Measurements from ENCODE around the gene CDK5R2. TPM values are rescaled to one million over a fixed set of nuclear protein-coding genes. Genes with fewer than 3 reads are reported as not detected.
"Not testable (repeated sequence)": the region's sequence is repeated elsewhere in the genome, so short reads cannot be mapped to it uniquely, and the experiment has no call there.

CDK5R2 gene
- total RNA-seq, 2 donors from 2014 or later = 0.81 to 0.95 TPM

DNA sequence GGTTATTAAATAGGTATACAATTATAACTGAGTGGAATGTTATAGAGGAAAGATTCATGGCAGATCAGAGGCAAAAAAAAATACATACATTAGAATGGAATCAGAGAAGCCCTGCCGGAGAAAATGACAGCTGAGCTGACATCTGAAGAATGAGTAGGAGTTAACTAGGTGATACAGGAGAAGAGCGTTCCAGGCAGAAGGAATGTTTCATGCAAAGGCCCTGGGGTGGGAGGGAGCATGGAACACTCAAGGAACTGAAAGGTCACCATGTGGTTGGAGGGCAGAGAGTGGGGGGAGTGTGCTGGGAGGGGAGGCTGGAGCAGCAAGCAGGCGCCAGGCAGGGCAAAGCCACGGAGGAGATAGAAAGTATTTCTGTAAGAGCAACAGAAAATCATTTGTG lies 31.6 kb upstream of the CDK5R2 start:
- Histone ChIP-seq H3K4me1 (ENCODE audit: control insufficient read depth, insufficient read depth, low read length) (no peaks in the 10 kb centered on the region), H3K4me3 (ENCODE audit: low read length) (no peak overlapping the region), H3K9me3 (ENCODE audit: control insufficient read depth, low read length) (peaks cover 11% of the 10 kb centered on the region), H3K36me3 (ENCODE audit: control insufficient read depth, insufficient read depth, low read length) (no peaks in the 10 kb centered on the region), H3K9ac (ENCODE audit: extremely low read depth, low read length, poor library complexity, severe bottlenecking) (no peak overlapping the region), H3K27ac (ENCODE audit: low read depth, low read length) (no peak overlapping the region), H3K27me3 (ENCODE audit: control insufficient read depth, insufficient read depth, low read length, poor library complexity, severe bottlenecking) (no peaks in the 10 kb centered on the region)
- no peak for DNase-seq
- Mint-ChIP-seq H3K4me3 (no peak overlapping the region), H3K27ac (no peak overlapping the region), H3K4me1 (no peaks in the 10 kb centered on the region), H3K36me3 (ENCODE audit: low read depth) (peaks cover 4% of the 10 kb centered on the region), H3K9me3 (peaks cover 45% of the 10 kb centered on the region), H3K27me3 (ENCODE audit: insufficient read depth) (peaks cover 27% of the 10 kb centered on the region)
- 74 to 88% methylated on average over 3 to 4 of the region's 4 CpGs for WGBS, 2 experiments (ENCODE audit: insufficient coverage in 1 of 2, insufficient read length in 1 of 2)
- TF ChIP-seq CTCF (conservative IDR thresholded peaks at IDR 0.05) = no peak

- H3K9me3 ChIP-seq (ENCODE audit: control insufficient read depth, low read length); DNase-seq; H3K36me3 Mint-ChIP-seq (ENCODE audit: low read depth); H3K4me3 Mint-ChIP-seq; H3K36me3 ChIP-seq (ENCODE audit: control insufficient read depth, insufficient read depth, low read length); H3K9ac ChIP-seq (ENCODE audit: extremely low read depth, low read length, poor library complexity, severe bottlenecking); H3K27ac ChIP-seq (ENCODE audit: low read depth, low read length); H3K4me3 ChIP-seq (ENCODE audit: low read length); H3K4me1 ChIP-seq (ENCODE audit: control insufficient read depth, insufficient read depth, low read length); H3K27ac Mint-ChIP-seq; H3K4me1 Mint-ChIP-seq: not testable (repeated sequence)
- WGBS, 2 experiments (ENCODE audit: insufficient coverage in 1 of 2, insufficient read length in 1 of 2) = 72 to 89% methylated on average over 3 to 4 of the region's 10 CpGs
- Mint-ChIP-seq H3K27me3 (ENCODE audit: insufficient read depth) (peaks cover 49% of the 10 kb centered on the region), H3K9me3 (peaks cover 27% of the 10 kb centered on the region)
- H3K27me3 ChIP-seq (ENCODE audit: control insufficient read depth, insufficient read depth, low read length, poor library complexity, severe bottlenecking) = peaks cover 18% of the 10 kb centered on the region
Measured at GRCh38 chr2:218930488-218930887, 29.0 kb upstream of the CDK5R2 start.

DNA sequence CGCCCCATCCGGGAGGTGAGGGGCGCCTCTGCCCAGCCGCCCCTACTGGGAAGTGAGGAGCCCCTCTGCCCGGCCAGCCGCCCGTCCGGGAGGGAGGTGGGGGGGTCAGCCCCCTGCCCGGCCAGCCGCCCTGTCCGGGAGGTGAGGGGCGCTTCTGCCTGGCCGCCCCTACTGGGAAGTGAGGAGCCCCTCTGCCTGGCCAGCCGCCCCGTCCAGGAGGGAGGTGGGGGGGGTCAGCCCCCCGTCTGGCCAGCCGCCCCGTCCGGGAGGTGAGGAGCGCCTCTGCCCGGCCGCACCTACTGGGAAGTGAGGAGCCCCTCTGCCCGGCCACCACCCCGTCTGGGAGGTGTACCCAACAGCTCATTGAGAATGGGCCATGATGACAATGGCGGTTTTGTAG lies 27.7 kb upstream of the CDK5R2 start:
- peaks cover 27% of the 10 kb centered on the region for H3K9me3 Mint-ChIP-seq
- H3K4me3 Mint-ChIP-seq; H3K36me3 Mint-ChIP-seq (ENCODE audit: low read depth); H3K4me1 Mint-ChIP-seq; H3K9ac ChIP-seq (ENCODE audit: extremely low read depth, low read length, poor library complexity, severe bottlenecking); H3K4me1 ChIP-seq (ENCODE audit: control insufficient read depth, insufficient read depth, low read length); H3K36me3 ChIP-seq (ENCODE audit: control insufficient read depth, insufficient read depth, low read length); H3K27ac ChIP-seq (ENCODE audit: low read depth, low read length); H3K9me3 ChIP-seq (ENCODE audit: control insufficient read depth, low read length); H3K4me3 ChIP-seq (ENCODE audit: low read length); H3K27ac Mint-ChIP-seq; DNase-seq: not testable (repeated sequence)
- WGBS, 2 experiments (ENCODE audit: insufficient coverage in 1 of 2, insufficient read length in 1 of 2) = 89% methylated on average over 13 of the region's 25 CpGs; no CpG with 5 or more reads in 1 of the 2 experiments
- peaks cover 61% of the 10 kb centered on the region for H3K27me3 Mint-ChIP-seq (ENCODE audit: insufficient read depth)
- H3K27me3 ChIP-seq (ENCODE audit: control insufficient read depth, insufficient read depth, low read length, poor library complexity, severe bottlenecking) = peaks cover 30% of the 10 kb centered on the region

- Histone ChIP-seq H3K27ac (ENCODE audit: low read depth, low read length) (no peak overlapping the region), H3K9ac (ENCODE audit: extremely low read depth, low read length, poor library complexity, severe bottlenecking) (no peak overlapping the region), H3K9me3 (ENCODE audit: control insufficient read depth, low read length) (no peaks in the 10 kb centered on the region), H3K4me3 (ENCODE audit: low read length) (no peak overlapping the region), H3K4me1 (ENCODE audit: control insufficient read depth, insufficient read depth, low read length) (no peaks in the 10 kb centered on the region), H3K36me3 (ENCODE audit: control insufficient read depth, insufficient read depth, low read length) (no peaks in the 10 kb centered on the region), H3K27me3 (ENCODE audit: control insufficient read depth, insufficient read depth, low read length, poor library complexity, severe bottlenecking) (peaks cover 15% of the 10 kb centered on the region)
- no peak overlapping the region for H3K27ac Mint-ChIP-seq
- H3K4me3 Mint-ChIP-seq = no peak overlapping the region
- no peaks in the 10 kb centered on the region for H3K36me3 Mint-ChIP-seq (ENCODE audit: low read depth)
- no peak for DNase-seq
- peaks cover 4% of the 10 kb centered on the region for H3K4me1 Mint-ChIP-seq
- peaks cover 2% of the 10 kb centered on the region for H3K9me3 Mint-ChIP-seq
- WGBS, 2 experiments (ENCODE audit: insufficient coverage in 1 of 2, insufficient read length in 1 of 2) = 75 to 90% methylated on average over 1 of the region's 1 CpG
- H3K27me3 Mint-ChIP-seq (ENCODE audit: insufficient read depth) = peaks cover 58% of the 10 kb centered on the region
- TF ChIP-seq CTCF (conservative IDR thresholded peaks at IDR 0.05) = no peak
Measured at GRCh38 chr2:218944759-218945404, 14.6 kb upstream of the CDK5R2 start.

Data from endodermal cell (in vitro differentiated cells).